ENCODE results near the gene OR2H2.

GRCh38 chr6:29576056-29576455 is 8.9 kb upstream of the OR2H2 start:
- no peak for TF ChIP-seq EZH2phosphoT487 (IDR thresholded peaks at IDR 0.05; ENCODE audit: low read depth)
- no peak for TF ChIP-seq CTCF (IDR thresholded peaks at IDR 0.05; ENCODE audit: low read depth, low read length)

Data from OCI-LY3 (cell line).